KBM-7 (cell line): ENCODE data around the gene INPP5B.
A peak's percentile ranks its signal among the peaks of the same experiment; 100 is the strongest.
"Not testable (repeated sequence)": the region's sequence is repeated elsewhere in the genome, so short reads cannot be mapped to it uniquely, and the experiment has no call there.

Source experiments
- DNase-seq: peaks from one replicate; pipeline ENCODE4 v3.0.0-alpha.2; 2015
- in situ Hi-C: fragments of 300-500 bp; cut with MboI; formaldehyde crosslinking; loops from 2 replicates; pipeline ENCODE4 v1.14.3; 2020; ENCODE audit warnings: low sequenced_read_pairs, low pct_unique_long_range_greater_than_20kb, mixed read lengths

Gene INPP5B

GRCh38 chr1:37922767-37923550 is 23.9 kb downstream of the INPP5B start:
- in situ Hi-C loops, result no loop called here
- DNase-seq, result peak; percentile 98

DNA sequence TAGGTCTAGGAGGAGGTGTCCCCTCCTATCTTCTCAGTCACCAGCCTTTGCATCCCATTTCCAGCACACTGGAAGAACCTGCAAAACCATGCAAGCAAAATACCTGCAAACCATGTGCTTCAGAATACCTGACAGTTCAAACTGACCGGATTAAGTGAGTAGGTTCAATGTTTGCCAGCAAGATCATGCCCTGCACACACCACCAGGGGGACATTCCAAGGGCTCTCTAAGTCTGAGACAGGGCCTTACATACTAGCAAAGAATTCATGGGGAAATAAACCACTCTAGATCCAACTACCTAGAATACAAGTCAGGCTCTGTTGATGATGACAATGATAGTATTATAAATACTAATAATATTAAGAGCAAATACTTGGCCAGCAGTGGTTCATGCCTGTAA is 27.6 kb downstream of the INPP5B start:
- DNase-seq, result peak; percentile 43
- in situ Hi-C loops, result no loop called here

DNA sequence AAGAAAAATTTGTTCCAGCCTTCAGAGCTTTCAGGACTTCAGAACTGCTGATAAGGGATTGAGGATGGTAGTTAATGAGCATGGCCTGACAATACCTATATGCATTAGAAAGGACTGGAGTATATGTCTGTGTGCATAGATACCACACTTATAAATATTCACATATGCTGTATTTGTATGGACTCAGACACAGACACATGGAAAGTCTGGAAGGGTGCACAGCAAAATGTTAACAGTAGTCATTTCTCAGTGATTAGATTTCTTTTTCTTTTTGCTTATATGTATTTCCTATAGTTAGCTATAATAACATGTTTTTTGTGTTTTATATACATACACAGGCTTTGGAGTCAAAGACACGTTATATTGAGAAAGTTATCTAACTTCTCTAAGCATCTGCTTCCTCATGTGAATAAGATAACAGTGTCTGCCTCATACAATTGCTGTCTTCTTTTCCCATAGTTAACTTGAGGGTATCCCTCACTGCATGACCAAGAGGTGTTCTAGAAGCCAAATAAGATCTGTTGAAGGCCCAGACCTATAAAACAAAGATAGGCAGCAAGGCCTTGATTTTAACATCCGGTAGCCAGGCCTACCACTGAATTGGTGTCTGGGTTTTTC is 31.3 kb downstream of the INPP5B start:
- in situ Hi-C loops, result no loop called here
- no peak for DNase-seq

DNA sequence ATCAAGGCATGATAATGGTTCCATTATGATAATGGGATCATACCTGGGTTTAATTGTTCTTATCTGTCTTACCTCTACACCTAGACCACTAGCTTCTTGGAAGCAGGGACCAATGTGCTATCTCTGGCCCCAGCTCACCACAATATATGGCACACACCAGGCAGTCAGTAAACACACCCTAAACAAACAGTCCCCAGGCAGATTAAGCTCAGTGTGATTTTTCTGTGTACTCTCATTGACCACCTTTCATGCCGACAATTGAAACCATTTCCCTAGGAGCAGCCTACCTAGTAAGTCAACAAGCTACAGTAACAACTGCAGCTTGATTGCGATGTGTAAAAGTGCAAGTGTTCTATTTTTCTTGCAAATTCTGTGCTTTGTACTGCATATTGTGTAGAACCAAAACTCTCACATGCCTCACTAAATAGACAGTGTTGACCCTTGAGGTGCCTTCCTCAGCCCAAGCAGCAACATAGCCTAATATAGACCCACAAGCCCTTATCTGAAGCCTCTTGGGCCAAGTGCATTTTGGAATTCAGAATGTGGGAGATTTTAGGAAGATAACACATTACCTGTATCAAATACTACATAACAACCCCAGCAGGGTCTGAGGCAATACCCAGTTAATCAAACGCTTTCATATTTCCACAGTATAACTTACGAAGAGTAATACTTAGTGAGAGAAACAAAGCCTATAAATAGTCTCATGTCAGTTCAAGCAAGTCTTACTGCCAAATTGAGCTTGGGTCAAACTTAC is 32.0 kb downstream of the INPP5B start:
- in situ Hi-C loops, result no loop called here
- DNase-seq, result no peak

- DNase-seq, in situ Hi-C loops: not testable (repeated sequence)
Observed at GRCh38 chr1:37911478-37911877, 35.4 kb downstream of the INPP5B start.

GRCh38 chr1:37910886-37911285 is 36.0 kb downstream of the INPP5B start:
- DNase-seq, in situ Hi-C loops: not testable (repeated sequence)

DNA sequence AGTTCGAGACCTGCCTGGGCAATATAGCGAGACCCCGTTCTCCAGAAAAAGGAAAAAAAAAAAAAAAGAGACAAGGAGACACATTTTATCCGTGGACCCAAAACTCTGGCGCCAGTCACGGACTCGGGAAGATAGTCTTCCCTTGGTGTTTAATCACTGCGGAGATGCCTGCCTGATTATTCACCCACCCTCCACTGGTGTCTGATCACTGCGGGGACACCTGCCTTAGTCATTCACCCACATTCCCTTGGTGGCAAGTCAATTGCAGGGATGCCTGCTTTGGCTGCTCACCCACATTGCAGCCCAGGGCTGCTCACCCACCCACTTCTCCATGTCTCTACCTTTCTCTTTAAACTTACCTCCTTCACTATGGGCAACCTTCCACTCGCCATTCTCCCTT is 38.3 kb downstream of the INPP5B start:
- DNase-seq, in situ Hi-C loops: not testable (repeated sequence)

- DNase-seq, in situ Hi-C loops: not testable (repeated sequence)
Observed at GRCh38 chr1:37907416-37908125, 39.3 kb downstream of the INPP5B start.

DNA sequence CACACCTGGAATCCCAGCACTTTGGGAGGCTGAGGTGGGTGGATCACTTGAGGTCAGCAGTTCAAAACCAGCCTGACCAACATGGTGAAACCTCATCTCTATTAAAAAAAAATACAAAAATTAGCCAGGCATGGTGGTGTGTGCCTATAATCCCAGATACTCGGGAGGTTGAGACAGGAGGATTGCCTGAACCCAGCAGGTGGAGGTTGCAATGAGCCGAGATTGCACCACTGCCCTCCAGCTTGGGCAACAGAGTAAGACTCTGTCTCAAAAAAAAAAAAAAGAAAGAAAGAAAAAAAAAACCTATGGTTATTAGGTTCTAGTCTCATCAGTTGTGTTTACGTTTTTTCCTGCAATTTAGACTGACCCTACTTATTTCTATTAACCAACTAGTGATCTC is 40.3 kb downstream of the INPP5B start:
- DNase-seq, in situ Hi-C loops: not testable (repeated sequence)

DNA sequence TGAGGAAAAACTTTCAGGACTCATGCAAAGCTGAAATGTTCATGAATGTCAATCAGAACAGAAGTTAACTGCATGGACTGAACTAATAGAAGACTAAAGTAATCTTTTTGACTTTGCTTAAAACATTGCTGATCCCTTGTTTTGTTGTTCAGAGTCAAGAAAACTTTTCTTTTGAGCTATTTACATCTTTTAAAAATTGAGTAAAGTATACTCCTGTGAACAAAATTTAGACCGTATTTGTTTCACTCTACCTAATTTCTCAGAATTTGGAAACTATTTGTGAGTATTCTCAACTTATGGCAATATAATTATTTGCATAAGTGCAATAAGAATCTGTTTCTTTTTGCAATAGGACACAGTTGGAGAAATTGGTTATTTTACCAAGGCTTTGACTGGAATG is 41.1 kb downstream of the INPP5B start:
- DNase-seq, result no peak
- in situ Hi-C loops, result no loop called here

DNA sequence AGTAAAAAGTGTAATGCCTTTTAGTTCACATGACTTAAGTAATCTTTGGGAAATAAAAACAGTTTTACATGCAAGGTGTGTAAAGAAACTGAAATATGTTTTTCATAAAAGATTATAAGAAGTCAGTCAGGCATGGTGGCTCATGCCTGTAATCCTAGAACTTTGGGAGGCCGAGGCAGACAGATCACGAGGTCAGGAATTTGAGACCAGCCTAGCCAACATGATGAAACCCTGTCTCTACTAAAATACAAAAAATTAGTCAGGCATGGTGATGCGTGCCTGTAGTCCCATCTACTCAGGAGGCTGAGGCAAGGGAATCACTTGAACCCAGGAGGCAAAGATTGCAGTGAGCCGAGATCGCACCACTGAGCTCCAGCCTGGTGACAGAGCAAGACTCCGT is 42.9 kb downstream of the INPP5B start:
- DNase-seq, in situ Hi-C loops: not testable (repeated sequence)

GRCh38 chr1:37902983-37903382 is 43.9 kb downstream of the INPP5B start:
- in situ Hi-C loops, result no loop called here
- DNase-seq, result no peak

DNA sequence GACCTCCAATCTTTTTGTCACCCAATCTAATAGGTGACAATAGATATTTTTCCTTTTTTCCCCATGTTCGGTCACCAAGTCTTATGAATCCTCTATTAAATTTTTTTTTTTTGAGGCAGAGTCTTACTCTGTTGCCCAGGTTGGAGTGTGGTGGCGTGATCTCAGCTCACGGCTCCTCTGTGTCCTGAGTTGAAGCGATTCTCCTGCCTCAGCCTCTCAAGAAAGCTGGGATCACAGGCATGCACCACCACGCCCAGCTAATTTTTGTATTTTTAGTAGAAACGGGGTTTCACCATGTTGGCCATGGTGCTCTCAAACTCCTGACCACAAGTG is 45.0 kb downstream of the INPP5B start:
- DNase-seq, result no peak

GRCh38 chr1:37901191-37901892 is 45.5 kb downstream of the INPP5B start:
- in situ Hi-C loops, result no loop called here
- DNase-seq, result peak; percentile 82

More for the DNA sequence above, 45.0 kb downstream of the INPP5B start:
- in situ Hi-C loops, result no loop called here

GRCh38 chr1:37897563-37897962 is 49.3 kb downstream of the INPP5B start:
- in situ Hi-C loops, DNase-seq: not testable (repeated sequence)

GRCh38 chr1:37893673-37894072 is 53.2 kb downstream of the INPP5B start:
- in situ Hi-C loops, result no loop called here
- no peak for DNase-seq

- in situ Hi-C loops, result no loop called here
- peak; percentile 51 for DNase-seq
Observed at GRCh38 chr1:37892151-37893047, 54.5 kb downstream of the INPP5B start.
